HEK293 (cell line): Measurements from ENCODE around the gene BTBD9.

Experiments
- CTCF ChIA-PET: fragments of 350-600 bp; formaldehyde crosslinking; extraction: SDS; loops from one replicate; lab custom pipeline; 2021; ENCODE audit warnings: antibody characterized with exemption; lab: Yijun Ruan, JAX
- POLR2A ChIA-PET: fragments of 300-600 bp; formaldehyde crosslinking; extraction: SDS; loops from one replicate; lab custom pipeline; 2020; ENCODE audit warnings: antibody characterized with exemption, inconsistent platforms; lab: Yijun Ruan, JAX
- H3K27ac ChIP-seq: fragments of 200-500 bp; sonication (Bioruptor generic); 2 replicates; pipeline ENCODE4 v1.5.1; 2014; ENCODE audit warnings: low read depth, low read length, control low read depth, inconsistent platforms; ENCODE audit errors: extremely low read depth
- H3K36me3 ChIP-seq, 2 experiments: fragments of 200-500 bp in 1 of 2; sonication (Bioruptor generic) in 1 of 2; 1 replicate in 1 of 2; 2 replicates in 1 of 2; pipeline ENCODE4 v1.5.1; 2014 to 2017; ENCODE audit warnings: inconsistent platforms in 2 of 2, low read length in 2 of 2; ENCODE audit not compliant: control insufficient read depth in 2 of 2, insufficient read depth in 1 of 2
- H3K4me1 ChIP-seq: fragments of 200-500 bp; sonication (Bioruptor generic); 2 replicates; pipeline ENCODE4 v1.5.1; 2014; ENCODE audit warnings: mild to moderate bottlenecking, low read length, inconsistent platforms; ENCODE audit not compliant: control insufficient read depth, insufficient read depth
- H3K4me3 ChIP-seq: 2 replicates; pipeline ENCODE4 v1.5.1; 2011; ENCODE audit warnings: low read depth, mild to moderate bottlenecking, control low read depth, low read length, moderate library complexity
- H3K9me3 ChIP-seq: fragments of 200-500 bp; sonication (Bioruptor generic); 2 replicates; pipeline ENCODE4 v1.5.1; 2014; ENCODE audit warnings: low read depth, low read length, inconsistent platforms; ENCODE audit not compliant: control insufficient read depth, insufficient read depth
- AEBP2 ChIP-seq: fragments of 450-650 bp; formaldehyde crosslinking; IDR thresholded peaks from 2 replicates; pipeline ENCODE4 v1.5.1; 2016; ENCODE audit warnings: missing biosample characterization, missing genetic modification characterization, borderline replicate concordance
- FEZF1 ChIP-seq: fragments of 450-650 bp; formaldehyde crosslinking; IDR thresholded peaks from 2 replicates; pipeline ENCODE4 v1.5.1; 2016; ENCODE audit warnings: missing biosample characterization, missing genetic modification characterization
- GFI1B ChIP-seq: fragments of 450-650 bp; formaldehyde crosslinking; IDR thresholded peaks from 2 replicates; pipeline ENCODE4 v1.5.1; 2016; ENCODE audit warnings: missing biosample characterization, missing genetic modification characterization
- GLI4 ChIP-seq: fragments of 450-650 bp; formaldehyde crosslinking; IDR thresholded peaks from 2 replicates; pipeline ENCODE4 v1.5.1; 2016; ENCODE audit warnings: missing biosample characterization, missing genetic modification characterization
- SP7 ChIP-seq: fragments of 450-650 bp; formaldehyde crosslinking; IDR thresholded peaks from 2 replicates; pipeline ENCODE4 v1.5.1; 2016; ENCODE audit warnings: missing biosample characterization, missing genetic modification characterization
- ZFP3 ChIP-seq: fragments of 450-650 bp; formaldehyde crosslinking; IDR thresholded peaks from 2 replicates; pipeline ENCODE4 v1.5.1; 2016; ENCODE audit warnings: low read depth, missing biosample characterization, missing genetic modification characterization
- ZNF214 ChIP-seq: fragments of 450-650 bp; formaldehyde crosslinking; IDR thresholded peaks from 2 replicates; pipeline ENCODE4 v1.5.1; 2017; ENCODE audit warnings: missing biosample characterization, mild to moderate bottlenecking, missing genetic modification characterization, borderline replicate concordance
- ZNF350 ChIP-seq: fragments of 450-650 bp; formaldehyde crosslinking; IDR thresholded peaks from 2 replicates; pipeline ENCODE4 v1.5.0; 2017; ENCODE audit warnings: missing biosample characterization, mild to moderate bottlenecking, missing genetic modification characterization
- ZNF37A ChIP-seq: fragments of 450-650 bp; IDR thresholded peaks from 2 replicates; pipeline ENCODE4 v1.5.1; 2018; ENCODE audit warnings: missing biosample characterization, missing genetic modification characterization
- ZNF404 ChIP-seq: fragments of 450-650 bp; formaldehyde crosslinking; IDR thresholded peaks from 2 replicates; pipeline ENCODE4 v1.5.1; 2017; ENCODE audit warnings: missing biosample characterization, missing genetic modification characterization
- ZNF555 ChIP-seq: fragments of 450-650 bp; formaldehyde crosslinking; conservative IDR thresholded peaks from 2 replicates; pipeline ENCODE4 v1.5.1; 2017; ENCODE audit warnings: missing biosample characterization, mild to moderate bottlenecking, missing genetic modification characterization, inconsistent platforms
- ZNF600 ChIP-seq: fragments of 450-650 bp; formaldehyde crosslinking; IDR thresholded peaks from 2 replicates; pipeline ENCODE4 v1.5.1; 2016; ENCODE audit warnings: missing biosample characterization, missing genetic modification characterization
- ZNF76 ChIP-seq: fragments of 450-650 bp; formaldehyde crosslinking; IDR thresholded peaks from 2 replicates; pipeline ENCODE4; 2016; ENCODE audit warnings: low read depth, missing biosample characterization, missing genetic modification characterization, borderline replicate concordance
- ZNF837 ChIP-seq: fragments of 450-650 bp; formaldehyde crosslinking; IDR thresholded peaks from 2 replicates; pipeline ENCODE4 v1.5.1; 2016; ENCODE audit warnings: missing biosample characterization, missing genetic modification characterization
- TF ChIP-seq, protein P1 (sequence below): fragments of 450-650 bp; formaldehyde crosslinking; IDR thresholded peaks from 2 replicates; pipeline ENCODE4 v1.5.1; 2017; ENCODE audit warnings: missing biosample characterization, missing genetic modification characterization
- TF ChIP-seq, protein P2 (sequence below): fragments of 450-650 bp; formaldehyde crosslinking; IDR thresholded peaks from 2 replicates; pipeline ENCODE4 v1.5.1; 2016; ENCODE audit warnings: missing biosample characterization, missing genetic modification characterization
- TF ChIP-seq, protein P3 (sequence below): fragments of 450-650 bp; formaldehyde crosslinking; IDR thresholded peaks from 2 replicates; pipeline ENCODE4 v1.5.1; 2016; ENCODE audit warnings: missing biosample characterization, missing genetic modification characterization
- TF ChIP-seq, protein P4 (sequence below): fragments of 450-650 bp; formaldehyde crosslinking; IDR thresholded peaks from 2 replicates; pipeline ENCODE4 v1.5.1; 2016; ENCODE audit warnings: missing biosample characterization, missing genetic modification characterization

The BTBD9 gene

GRCh38 chr6:38233161-38233791 is 406.5 kb downstream of the BTBD9 start (continued):
- TF ChIP-seq AEBP2: no peak

DNA sequence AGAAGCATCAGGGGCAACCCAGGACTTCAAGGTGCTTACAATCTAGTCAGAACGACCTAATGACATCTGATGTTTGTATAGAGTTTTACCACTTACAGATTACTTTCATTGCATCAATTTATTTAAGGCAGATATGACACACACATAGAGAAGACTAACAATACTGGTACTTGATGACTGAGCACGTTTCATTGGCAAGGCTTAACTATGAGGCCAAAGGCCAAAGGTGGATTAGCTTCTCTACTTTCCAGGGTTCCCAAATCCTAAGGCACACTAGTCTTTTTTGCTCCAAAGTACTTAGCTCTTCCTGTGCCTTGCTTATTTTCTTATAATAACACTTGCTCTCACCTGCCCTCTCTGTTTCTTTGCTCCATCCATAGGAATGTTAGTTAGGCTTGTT is 414.0 kb downstream of the BTBD9 start:
- Histone ChIP-seq H3K36me3 (no peaks in the 10 kb centered on the region), H3K27ac (no peak overlapping the region), H3K9me3 (no peaks in the 10 kb centered on the region)
- POLR2A ChIA-PET: no interaction called here
- CTCF ChIA-PET: interaction anchor here (0.6 kb wide), 1 partner anchor 900 kb away, joined by 3 read pairs; no protein-coding TSS in a partner anchor
- TF ChIP-seq GLI4 (tag by site-specific recombination) (no peak), SP7 (no peak), GFI1B (no peak), ZNF555 (tag by site-specific recombination) (no peak), ZNF76 (tag by site-specific recombination) (no peak), ZNF600 (tag by site-specific recombination) (no peak), ZNF837 (no peak), ZNF350 (tag by site-specific recombination) (no peak), FEZF1 (no peak), ZFP3 (tag by site-specific recombination) (no peak), ZNF214 (tag by site-specific recombination) (no peak), ZNF37A (no peak), ZNF404 (tag by site-specific recombination) (no peak)
- TF ChIP-seq, protein P1, sequence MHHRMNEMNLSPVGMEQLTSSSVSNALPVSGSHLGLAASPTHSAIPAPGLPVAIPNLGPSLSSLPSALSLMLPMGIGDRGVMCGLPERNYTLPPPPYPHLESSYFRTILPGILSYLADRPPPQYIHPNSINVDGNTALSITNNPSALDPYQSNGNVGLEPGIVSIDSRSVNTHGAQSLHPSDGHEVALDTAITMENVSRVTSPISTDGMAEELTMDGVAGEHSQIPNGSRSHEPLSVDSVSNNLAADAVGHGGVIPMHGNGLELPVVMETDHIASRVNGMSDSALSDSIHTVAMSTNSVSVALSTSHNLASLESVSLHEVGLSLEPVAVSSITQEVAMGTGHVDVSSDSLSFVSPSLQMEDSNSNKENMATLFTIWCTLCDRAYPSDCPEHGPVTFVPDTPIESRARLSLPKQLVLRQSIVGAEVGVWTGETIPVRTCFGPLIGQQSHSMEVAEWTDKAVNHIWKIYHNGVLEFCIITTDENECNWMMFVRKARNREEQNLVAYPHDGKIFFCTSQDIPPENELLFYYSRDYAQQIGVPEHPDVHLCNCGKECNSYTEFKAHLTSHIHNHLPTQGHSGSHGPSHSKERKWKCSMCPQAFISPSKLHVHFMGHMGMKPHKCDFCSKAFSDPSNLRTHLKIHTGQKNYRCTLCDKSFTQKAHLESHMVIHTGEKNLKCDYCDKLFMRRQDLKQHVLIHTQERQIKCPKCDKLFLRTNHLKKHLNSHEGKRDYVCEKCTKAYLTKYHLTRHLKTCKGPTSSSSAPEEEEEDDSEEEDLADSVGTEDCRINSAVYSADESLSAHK: no peak
- TF ChIP-seq, protein P2, sequence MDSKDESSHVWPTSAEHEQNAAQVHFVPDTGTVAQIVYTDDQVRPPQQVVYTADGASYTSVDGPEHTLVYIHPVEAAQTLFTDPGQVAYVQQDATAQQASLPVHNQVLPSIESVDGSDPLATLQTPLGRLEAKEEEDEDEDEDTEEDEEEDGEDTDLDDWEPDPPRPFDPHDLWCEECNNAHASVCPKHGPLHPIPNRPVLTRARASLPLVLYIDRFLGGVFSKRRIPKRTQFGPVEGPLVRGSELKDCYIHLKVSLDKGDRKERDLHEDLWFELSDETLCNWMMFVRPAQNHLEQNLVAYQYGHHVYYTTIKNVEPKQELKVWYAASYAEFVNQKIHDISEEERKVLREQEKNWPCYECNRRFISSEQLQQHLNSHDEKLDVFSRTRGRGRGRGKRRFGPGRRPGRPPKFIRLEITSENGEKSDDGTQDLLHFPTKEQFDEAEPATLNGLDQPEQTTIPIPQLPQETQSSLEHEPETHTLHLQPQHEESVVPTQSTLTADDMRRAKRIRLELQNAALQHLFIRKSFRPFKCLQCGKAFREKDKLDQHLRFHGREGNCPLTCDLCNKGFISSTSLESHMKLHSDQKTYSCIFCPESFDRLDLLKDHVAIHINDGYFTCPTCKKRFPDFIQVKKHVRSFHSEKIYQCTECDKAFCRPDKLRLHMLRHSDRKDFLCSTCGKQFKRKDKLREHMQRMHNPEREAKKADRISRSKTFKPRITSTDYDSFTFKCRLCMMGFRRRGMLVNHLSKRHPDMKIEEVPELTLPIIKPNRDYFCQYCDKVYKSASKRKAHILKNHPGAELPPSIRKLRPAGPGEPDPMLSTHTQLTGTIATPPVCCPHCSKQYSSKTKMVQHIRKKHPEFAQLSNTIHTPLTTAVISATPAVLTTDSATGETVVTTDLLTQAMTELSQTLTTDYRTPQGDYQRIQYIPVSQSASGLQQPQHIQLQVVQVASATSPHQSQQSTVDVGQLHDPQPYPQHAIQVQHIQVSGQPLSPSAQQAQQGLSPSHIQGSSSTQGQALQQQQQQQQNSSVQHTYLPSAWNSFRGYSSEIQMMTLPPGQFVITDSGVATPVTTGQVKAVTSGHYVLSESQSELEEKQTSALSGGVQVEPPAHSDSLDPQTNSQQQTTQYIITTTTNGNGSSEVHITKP (tag by site-specific recombination): no peak
- TF ChIP-seq, protein P3, sequence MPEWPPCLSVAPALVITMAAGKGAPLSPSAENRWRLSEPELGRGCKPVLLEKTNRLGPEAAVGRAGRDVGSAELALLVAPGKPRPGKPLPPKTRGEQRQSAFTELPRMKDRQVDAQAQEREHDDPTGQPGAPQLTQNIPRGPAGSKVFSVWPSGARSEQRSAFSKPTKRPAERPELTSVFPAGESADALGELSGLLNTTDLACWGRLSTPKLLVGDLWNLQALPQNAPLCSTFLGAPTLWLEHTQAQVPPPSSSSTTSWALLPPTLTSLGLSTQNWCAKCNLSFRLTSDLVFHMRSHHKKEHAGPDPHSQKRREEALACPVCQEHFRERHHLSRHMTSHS (tag by site-specific recombination): no peak
- TF ChIP-seq, protein P4, sequence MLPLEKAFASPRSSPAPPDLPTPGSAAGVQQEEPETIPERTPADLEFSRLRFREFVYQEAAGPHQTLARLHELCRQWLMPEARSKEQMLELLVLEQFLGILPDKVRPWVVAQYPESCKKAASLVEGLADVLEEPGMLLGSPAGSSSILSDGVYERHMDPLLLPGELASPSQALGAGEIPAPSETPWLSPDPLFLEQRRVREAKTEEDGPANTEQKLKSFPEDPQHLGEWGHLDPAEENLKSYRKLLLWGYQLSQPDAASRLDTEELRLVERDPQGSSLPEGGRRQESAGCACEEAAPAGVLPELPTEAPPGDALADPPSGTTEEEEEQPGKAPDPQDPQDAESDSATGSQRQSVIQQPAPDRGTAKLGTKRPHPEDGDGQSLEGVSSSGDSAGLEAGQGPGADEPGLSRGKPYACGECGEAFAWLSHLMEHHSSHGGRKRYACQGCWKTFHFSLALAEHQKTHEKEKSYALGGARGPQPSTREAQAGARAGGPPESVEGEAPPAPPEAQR (tag by site-specific recombination): no peak
- TF ChIP-seq, all 188 proteins: peak for 0
- no peaks in the 10 kb centered on the region for H3K4me1 ChIP-seq
- no peak overlapping the region for H3K4me3 ChIP-seq
